GM10847 (cell line): ENCODE results near the gene DPH7.

Experiments used
- POLR2A ChIP-seq: IDR thresholded peaks from 2 replicates; pipeline ENCODE4 v1.6.1; 2011; ENCODE audit not compliant: insufficient read length; ENCODE audit errors: extremely low read depth

DPH7 gene

DNA sequence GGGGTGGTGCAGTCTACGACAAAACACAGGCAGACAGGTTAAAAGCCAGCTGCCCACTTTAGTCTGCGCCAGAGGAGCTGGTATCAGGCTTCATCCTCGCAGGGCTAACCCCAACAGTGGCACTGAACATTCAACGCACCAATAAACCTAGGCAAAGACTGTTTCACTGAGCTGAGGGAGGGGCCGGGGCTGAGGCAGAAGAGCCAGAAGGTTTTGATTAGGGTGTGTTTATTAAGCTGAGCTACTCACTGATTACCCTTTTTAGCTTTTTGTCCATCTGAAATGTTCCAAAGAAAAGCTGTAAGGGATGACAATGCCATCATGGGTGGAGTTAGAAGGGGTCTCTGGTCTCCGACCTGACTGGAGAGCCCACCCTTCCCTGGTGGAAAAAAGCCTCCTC, 10.2 kb upstream of the DPH7 start:
- no peak for TF ChIP-seq POLR2A

DNA sequence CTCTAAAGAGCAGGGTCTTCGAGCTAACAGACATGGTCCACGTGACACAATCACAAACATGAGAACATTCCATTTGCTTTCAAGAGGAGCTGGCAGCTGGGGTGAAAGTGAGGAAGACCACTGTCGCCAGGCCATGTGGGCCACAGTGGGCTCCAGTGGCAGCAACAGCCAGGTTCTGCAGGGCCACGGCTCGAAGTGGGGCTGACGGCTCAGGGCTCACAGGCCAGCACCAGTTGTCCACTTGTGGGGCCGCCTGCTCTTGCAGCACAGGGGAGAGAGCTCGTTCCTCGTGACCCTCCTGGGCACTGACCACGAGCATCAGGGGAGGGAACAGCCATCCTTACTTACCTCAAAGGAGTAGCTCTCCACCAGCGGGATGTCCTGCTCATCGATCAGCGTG, 9.6 kb upstream of the DPH7 start:
- no peak for TF ChIP-seq POLR2A

DNA sequence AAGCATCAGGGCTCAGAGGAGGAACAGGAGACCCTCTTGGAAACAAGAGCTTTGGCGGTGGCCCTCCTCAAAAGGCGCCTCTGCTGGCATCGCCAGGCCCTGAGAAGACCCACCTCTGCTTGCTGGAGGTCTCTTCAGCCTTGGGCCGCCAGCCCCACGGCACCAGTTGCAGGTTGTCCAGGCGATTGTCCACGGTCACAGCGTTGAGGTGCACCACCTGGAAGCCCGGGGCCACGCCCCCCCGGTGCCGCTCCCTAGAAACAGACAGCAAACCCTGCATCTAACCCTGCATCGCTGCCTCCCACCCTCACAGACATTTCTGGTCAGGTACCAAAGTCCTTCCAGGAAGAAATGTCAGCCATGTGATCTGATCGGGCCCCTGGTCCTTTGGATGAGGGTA, 8.1 kb upstream of the DPH7 start:
- no peak for TF ChIP-seq POLR2A

DNA sequence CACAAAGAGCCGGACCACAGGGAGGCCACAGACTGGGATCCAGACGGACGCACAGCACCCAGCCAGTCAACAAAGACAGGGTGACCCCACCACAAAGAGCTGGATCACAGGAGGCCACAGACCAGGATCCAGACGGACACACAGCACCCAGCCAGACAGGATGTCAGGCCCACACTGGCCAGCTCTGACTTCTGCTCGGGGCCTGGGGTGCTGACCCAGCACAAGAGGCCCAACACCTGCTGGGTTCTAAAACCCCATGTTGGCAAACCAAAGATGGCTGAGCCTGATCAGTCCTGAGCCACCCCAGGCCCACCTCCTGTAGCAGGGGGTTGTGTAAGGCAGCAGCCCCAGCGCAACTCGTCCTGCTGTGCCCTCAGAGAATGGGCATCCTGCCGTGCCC, 5.2 kb upstream of the DPH7 start:
- TF ChIP-seq POLR2A = no peak

DNA sequence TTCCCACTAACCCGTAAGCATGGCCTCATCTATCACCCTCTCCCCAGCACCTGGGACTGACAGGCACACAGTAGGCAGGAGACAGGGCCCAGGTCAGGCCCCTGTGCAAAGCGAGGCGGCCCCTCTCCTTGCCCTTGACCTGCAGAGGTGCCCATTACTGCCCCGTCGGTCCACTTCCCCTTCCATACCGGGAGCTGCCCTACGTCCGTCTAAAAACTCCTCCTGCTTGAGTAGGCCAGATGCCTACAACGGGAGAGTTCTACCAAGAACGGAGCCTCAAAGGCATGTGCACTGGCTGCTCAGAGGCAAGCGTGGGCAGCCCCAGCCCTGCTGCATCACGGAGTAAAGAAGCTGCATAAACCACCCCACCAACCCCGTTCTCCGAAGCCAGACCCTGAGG, 4.6 kb upstream of the DPH7 start:
- TF ChIP-seq POLR2A = no peak

DNA sequence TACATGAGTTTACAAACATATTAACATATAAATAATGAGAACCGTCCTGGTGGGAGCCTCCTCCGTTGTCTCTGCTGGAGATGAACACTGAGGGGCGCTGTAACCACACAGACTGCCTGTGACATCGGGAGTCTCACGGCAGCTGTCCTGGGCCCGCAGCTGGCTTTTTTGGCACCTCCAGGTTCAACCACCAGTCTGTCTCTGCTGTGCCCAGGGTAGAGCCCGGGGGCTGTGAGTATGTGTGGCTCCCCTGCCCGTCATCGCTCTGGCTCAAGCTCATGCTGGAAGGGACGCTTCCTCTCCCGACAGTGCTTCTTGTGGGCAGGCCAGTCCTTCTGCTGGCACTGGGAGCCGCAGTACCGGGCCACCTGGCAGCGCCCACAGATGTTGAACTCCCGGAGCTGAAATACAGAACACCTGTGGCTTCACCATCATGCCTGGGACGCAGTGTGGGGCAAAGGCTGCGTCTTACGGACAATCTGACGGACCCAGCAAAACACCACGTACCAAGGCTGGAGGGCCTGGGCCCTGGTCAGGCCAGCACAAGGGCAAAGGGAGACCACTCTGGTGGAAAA, 3.6 kb upstream of the DPH7 start:
- no peak for TF ChIP-seq POLR2A

DNA sequence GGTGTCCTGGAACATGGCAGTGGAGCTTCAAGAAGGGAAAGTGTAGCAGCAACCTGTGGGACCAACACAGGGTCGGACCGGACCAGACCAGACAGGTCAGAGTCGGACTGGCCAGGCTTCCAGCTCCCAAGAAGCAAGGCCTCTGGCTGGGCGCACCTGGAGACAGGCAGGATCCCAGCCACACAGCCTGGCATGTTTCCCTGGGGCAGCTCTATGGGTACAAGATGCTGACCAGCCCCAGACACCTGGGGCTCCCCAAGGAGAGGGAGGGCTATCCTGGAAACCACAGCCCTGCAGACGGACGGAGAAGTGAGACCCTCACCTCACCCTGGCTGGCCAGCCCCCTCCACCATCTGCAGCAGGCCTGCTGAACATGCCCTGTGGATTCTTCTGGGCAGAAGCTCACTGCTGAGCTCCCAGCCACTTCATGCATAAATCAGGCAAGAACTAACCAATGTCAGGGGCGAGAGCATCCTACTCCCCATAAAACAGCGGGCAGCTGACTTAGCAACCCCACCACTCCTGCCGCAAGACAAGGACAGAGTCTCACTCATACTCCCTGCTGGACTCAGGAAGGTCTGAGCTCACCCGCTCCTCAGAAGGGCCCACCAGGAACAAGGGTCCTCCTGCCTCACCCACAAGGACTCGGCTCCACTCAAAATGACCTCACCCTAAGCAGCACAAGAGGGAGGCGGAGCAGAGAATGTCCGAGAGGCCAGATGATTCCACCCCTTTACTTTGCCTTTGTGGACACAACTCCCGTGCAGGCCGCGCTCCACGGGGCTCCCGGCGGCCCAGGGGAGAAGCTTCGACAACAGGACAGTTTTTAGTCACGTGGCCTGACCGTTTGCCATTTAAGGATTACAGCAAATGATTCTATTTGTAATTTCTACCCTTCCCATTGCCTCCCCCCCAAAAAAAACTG, 2.9 kb upstream of the DPH7 start:
- no peak for TF ChIP-seq POLR2A

DNA sequence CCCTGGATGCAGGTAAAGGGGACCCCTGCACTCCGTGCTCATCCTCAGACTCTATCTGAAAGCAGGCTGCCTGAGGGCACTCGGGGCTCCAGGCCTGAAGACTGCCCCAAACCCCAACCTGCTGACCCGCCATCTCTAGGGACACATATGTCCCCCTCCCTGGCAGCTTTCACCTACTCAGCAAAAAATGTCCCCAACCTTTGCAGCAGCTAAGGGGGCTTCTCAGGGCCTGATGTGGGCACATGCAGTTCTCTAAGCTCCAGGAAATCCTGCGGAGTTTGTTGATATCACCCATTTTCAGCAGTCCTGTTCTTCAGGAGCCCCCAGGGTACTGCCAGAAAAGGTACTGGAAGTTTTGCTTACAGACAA, 2.2 kb upstream of the DPH7 start:
- TF ChIP-seq POLR2A = no peak

DNA sequence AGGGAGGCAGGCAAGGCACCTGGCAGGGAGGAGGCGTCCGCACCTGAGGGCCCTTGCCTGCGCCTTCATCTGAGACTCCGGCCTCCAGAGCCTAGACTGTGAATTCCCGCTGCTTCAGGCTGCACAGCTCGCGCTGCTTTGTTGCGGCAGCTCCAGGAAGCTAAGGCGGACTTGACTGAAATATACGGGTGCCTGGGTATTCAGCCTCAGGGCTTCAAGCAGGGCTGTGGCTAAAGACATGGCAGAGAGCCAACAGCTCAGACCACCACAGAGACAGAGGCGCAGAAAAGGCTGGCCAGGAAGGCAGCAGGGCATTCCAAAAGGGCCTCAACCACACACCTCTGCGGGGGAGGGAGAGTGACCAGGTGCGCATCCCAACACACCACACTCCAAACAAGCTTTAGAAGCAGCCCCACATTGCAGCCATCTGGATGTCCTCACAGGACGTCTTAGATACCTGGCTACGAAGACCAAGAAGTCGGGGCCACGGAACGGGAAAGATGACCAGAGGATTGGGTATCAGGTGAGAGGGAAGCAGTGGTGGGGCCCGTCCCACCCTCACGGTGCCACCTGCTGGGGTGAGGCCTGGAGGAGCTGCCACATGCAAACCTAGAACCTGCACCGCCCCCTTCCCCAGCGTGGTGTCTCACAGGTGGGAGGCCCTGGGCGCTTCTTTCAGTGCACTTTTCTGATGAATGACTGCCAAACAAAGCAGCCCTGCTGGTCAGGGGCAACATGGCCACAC, 1.7 kb upstream of the DPH7 start:
- no peak for TF ChIP-seq POLR2A

DNA sequence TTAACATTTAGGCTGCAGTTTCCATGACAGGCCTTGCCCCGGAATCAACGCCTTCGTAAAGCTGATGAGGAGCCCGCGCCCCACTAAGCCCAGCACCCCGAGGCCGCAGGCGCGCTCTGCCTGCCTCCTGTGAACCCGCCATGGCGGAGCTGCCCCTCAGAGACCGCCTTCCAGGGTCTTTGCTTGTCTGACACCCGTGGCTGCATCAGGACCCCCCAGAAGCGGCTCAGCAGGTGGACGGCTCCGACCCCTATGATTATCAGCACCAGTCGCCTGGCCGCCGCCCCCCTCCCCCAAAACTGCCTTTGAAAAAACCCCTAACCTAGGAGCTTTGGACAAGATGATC, 507 bp upstream of the DPH7 start:
- TF ChIP-seq POLR2A = no peak

DNA sequence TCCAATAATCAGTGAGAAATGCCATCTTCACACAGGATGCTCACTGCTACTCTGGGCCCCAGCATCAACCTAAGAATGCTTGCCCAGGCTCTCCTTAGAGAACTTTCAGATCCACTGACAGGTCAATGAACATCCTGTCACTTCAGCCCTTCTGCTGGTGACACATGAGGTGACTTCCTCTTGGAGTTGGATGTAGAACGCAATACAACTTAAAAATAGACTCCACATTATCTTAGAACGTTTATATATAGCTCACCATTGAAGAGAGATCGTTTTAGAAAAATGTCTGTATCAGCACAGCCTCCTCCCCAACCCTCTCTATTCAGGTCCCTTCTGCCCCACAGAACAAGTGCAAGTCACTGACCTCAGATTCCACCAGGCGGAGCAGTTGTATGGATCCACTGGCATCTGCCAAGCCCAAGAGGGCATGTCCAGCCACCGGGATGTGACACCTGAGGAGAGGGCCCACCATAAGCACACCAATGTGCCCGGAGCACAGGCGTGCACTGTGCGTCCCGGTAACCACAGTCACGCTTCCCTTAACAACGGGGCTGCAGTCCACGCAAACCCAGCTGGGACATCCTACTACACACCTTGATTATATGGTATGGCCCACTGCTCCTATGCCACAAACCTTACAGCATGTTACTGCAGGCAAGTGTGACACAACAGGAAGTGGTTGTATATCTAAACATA, 2.9 kb downstream of the DPH7 start:
- TF ChIP-seq POLR2A = no peak

DNA sequence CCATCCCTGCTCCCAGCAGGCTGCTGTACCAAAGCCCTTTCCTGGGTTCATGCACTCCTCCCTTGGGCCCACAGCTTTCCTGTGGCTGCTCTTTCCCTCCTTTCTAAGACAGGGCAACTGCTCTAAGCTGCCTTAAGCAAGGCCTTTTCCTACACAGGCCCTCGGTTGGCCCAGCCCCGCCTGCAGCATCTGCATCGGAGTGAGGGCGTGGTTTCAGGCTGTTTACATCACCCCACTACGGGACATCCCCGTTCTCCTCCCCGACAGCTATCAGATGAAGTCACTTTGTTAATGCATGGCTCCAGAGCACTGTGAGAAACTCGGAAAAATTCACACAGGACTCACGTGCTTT, 3.4 kb downstream of the DPH7 start:
- TF ChIP-seq POLR2A = no peak

DNA sequence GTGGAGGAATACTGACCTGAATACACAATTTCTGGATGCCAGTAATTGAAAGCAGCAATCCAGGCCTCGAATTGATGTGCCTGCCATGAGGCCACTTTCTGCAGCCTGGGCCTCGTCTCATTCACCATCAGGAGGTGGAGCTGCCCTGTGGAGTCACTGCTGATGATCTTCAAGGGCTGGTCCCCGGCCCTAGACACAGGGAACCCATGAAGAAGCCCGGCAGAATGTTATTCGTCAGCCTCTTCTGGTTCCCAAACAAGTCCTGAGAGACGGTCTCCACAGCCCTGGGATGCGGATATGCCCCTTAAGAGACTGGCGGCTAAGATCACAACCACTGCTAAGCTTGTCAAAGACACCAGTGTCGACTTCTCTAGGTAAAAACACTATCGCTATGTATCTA, 4.5 kb downstream of the DPH7 start:
- no peak for TF ChIP-seq POLR2A

DNA sequence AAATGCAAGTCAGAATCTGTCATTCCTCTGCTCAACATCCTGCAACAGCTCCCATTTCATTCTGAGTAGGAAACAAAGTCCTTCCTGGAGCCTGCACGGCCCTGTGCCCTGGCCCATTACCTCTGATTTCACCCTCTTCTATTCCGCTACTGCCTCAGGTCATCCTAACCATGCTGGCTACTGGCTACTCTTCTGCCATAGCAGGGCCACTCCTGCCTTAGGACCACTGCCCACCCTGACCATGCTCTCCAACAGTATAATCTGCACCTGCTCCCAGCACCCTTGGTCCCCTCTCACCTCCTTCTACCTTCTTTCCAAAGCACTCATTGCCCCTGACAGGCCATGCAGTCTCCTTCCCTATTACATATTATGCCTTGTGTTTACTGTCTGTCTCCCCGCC, 8.2 kb downstream of the DPH7 start:
- no peak for TF ChIP-seq POLR2A

DNA sequence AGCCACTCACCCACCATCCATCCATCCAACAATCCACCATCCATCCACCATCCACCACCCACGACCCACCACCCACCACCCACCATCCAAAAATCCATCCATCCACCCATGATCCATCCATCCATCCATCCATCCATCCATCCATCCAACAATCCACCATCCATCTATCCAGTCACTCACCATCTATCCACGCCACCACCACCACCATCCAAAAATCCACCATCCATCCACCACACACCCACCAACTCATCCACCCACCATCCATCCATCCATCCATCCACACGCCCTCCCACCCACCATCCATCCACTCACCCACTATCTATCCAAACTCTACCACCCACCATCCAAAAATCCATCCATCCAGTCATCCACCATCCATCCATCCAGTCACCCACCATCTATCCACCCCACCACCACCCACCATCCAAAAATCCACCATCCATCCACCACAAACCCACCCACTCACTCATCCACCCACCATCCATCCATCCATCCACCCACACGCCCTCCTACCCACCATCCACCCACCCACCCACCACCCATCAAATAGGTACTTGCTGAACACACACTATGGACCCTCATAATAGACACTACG, 9.0 kb downstream of the DPH7 start:
- no peak for TF ChIP-seq POLR2A
